Esophagus muscularis mucosa (tissue), 4 donors: ENCODE results near the gene AAMDC. TPM values are rescaled to one million over a fixed set of nuclear protein-coding genes. Genes with fewer than 3 reads are reported as not detected.

Source experiments
- DNase-seq: peaks from one replicate; pipeline ENCODE4 v3.0.0-alpha.2; 2017; ENCODE audit errors: extremely low spot score
- H3K27ac ChIP-seq, 4 donors: fragments of 200-600 bp; sonication (generic); replicated peaks in 1 of 4; 1 replicate in 3 of 4; 2 replicates in 1 of 4; pipeline ENCODE4 v1.5.1; 2016 to 2019; ENCODE audit warnings: mild to moderate bottlenecking in 1 of 4
- H3K27me3 ChIP-seq, 4 donors: fragments of 200-600 bp; sonication (generic); one replicate each; pipeline versions ENCODE4 v1.5.1 to v1.6.0; 2016 to 2019
- H3K36me3 ChIP-seq, 4 donors: fragments of 200-600 bp; sonication (generic); one replicate each; pipeline ENCODE4 v1.5.1; 2016 to 2019
- H3K4me1 ChIP-seq, 4 donors: fragments of 200-600 bp; sonication (generic); one replicate each; pipeline ENCODE4 v1.5.1; 2016 to 2019
- H3K4me3 ChIP-seq, 4 donors: fragments of 200-600 bp; sonication (generic); 1 replicate in 2 of 4; 2 replicates in 2 of 4; pipeline ENCODE4 v1.5.1; 2016 to 2019; ENCODE audit warnings: mild to moderate bottlenecking in 4 of 4, moderate library complexity in 1 of 4
- H3K9me3 ChIP-seq, 4 donors: fragments of 200-600 bp; sonication (generic); 1 replicate in 3 of 4; 2 replicates in 1 of 4; pipeline ENCODE4 v1.5.1; 2016 to 2019
- CTCF ChIP-seq, 3 experiments: fragments of 200-600 bp in 2 of 3; fragments of 450-650 bp in 1 of 3; sonication (generic) in 2 of 3; IDR thresholded peaks; one replicate each; pipeline ENCODE4 v1.5.1; 2017 to 2019; ENCODE audit warnings: antibody characterized with exemption in 3 of 3, mild to moderate bottlenecking in 2 of 3, moderate library complexity in 1 of 3
- EP300 ChIP-seq: sonication (generic); formaldehyde crosslinking; IDR thresholded peaks from one replicate; pipeline ENCODE4 v1.6.1; 2017; ENCODE audit warnings: antibody characterized with exemption
- POLR2A ChIP-seq: fragments of 450-650 bp; IDR thresholded peaks from one replicate; pipeline ENCODE4 v1.6.1; 2017; ENCODE audit warnings: antibody characterized with exemption, moderate library complexity, mild to moderate bottlenecking, low read depth
- POLR2AphosphoS5 ChIP-seq, 2 donors: sonication (generic); formaldehyde crosslinking; IDR thresholded peaks; one replicate each; pipeline ENCODE4 v1.6.1; 2017; ENCODE audit warnings: antibody characterized with exemption in 2 of 2
- WGBS: methylation state at CpG from one replicate; pipeline ENCODE4 v1.1.5; 2018; 5-methylcytosine and 5-hydroxymethylcytosine counted together
- intact Hi-C: fragments of 100-400 bp; cut with DNase I; formaldehyde crosslinking; loops from one replicate; pipeline ENCODE4 v1.15.1; 2023
- total RNA-seq, 4 donors: library from RNA; depleted of rRNA; stranded (reverse); fragments of >200 nt; gene quantifications; one replicate each; pipeline versions ENCODE4 v1.1.0 to v1.2.1, GENCODE V29; 2016

AAMDC gene
- total RNA-seq, 4 donors from 2014 or later: 39.0 to 73.7 (median 68.0) TPM

GRCh38 chr11:77778549-77778948, 42.4 kb upstream of the AAMDC start:
- no peak for TF ChIP-seq CTCF (IDR thresholded peaks at IDR 0.05)
- TF ChIP-seq POLR2A: no peak
- TF ChIP-seq EP300: no peak
- no peak for TF ChIP-seq POLR2AphosphoS5 (IDR thresholded peaks at IDR 0.05)
- DNase-seq: no peak
- H3K9me3 ChIP-seq: no peaks in the 10 kb centered on the region
- intact Hi-C loops: no loop called here
- H3K36me3 ChIP-seq: peaks cover 0 to 7% (median 2%) of the 10 kb centered on the region in 4 donors
- H3K4me1 ChIP-seq: peaks cover 4 to 29% (median 8%) of the 10 kb centered on the region in 4 donors
- no peak overlapping the region for H3K4me3 ChIP-seq
- 22% methylated on average over 1 of the region's 1 CpG for whole genome bisulfite sequencing
- no peaks in the 10 kb centered on the region for H3K27me3 ChIP-seq
- no peak overlapping the region for H3K27ac ChIP-seq

- Histone ChIP-seq H3K9me3 (no peaks in the 10 kb centered on the region), H3K36me3 (peaks cover 0 to 7% (median 2%) of the 10 kb centered on the region in 4 donors), H3K27me3 (no peaks in the 10 kb centered on the region), H3K27ac (no peak overlapping the region), H3K4me1 (peaks cover 4 to 30% (median 10%) of the 10 kb centered on the region in 4 donors), H3K4me3 (no peak overlapping the region)
- no peak for DNase-seq
- intact Hi-C loops: no loop called here
- TF ChIP-seq POLR2AphosphoS5 (IDR thresholded peaks at IDR 0.05): no peak
- no peak for TF ChIP-seq EP300
- TF ChIP-seq POLR2A: no peak
- TF ChIP-seq CTCF (IDR thresholded peaks at IDR 0.05): no peak
Observed at GRCh38 chr11:77779935-77780334, 41.0 kb upstream of the AAMDC start.

GRCh38 chr11:77783025-77783424, 37.9 kb upstream of the AAMDC start:
- no peaks in the 10 kb centered on the region for H3K27me3 ChIP-seq
- no peaks in the 10 kb centered on the region for H3K36me3 ChIP-seq
- intact Hi-C loops: no loop called here
- peaks cover 0 to 25% (median 10%) of the 10 kb centered on the region in 4 donors for H3K4me1 ChIP-seq
- H3K9me3 ChIP-seq: no peaks in the 10 kb centered on the region
- no peak for TF ChIP-seq POLR2AphosphoS5 (IDR thresholded peaks at IDR 0.05)
- no peak overlapping the region for H3K27ac ChIP-seq
- WGBS: 92% methylated on average over 1 of the region's 1 CpG
- DNase-seq: no peak
- no peak overlapping the region for H3K4me3 ChIP-seq

GRCh38 chr11:77784572-77784971, 36.4 kb upstream of the AAMDC start:
- no peaks in the 10 kb centered on the region for H3K27me3 ChIP-seq
- peaks cover 0 to 31% (median 13%) of the 10 kb centered on the region in 4 donors for H3K4me1 ChIP-seq
- H3K9me3 ChIP-seq: no peaks in the 10 kb centered on the region
- H3K27ac ChIP-seq: no peak overlapping the region
- H3K36me3 ChIP-seq: no peaks in the 10 kb centered on the region
- TF ChIP-seq POLR2A (no peak), CTCF (IDR thresholded peaks at IDR 0.05) (no peak), POLR2AphosphoS5 (IDR thresholded peaks at IDR 0.05) (no peak), EP300 (no peak)
- 91% methylated on average over 3 of the region's 3 CpGs for WGBS
- H3K4me3 ChIP-seq: no peak overlapping the region
- intact Hi-C loops: no loop called here
- no peak for DNase-seq

GRCh38 chr11:77789061-77789730, 31.7 kb upstream of the AAMDC start:
- Histone ChIP-seq H3K9me3 (no peaks in the 10 kb centered on the region), H3K36me3 (no peaks in the 10 kb centered on the region), H3K4me3 (no peak overlapping the region), H3K27me3 (no peaks in the 10 kb centered on the region), H3K4me1 (peaks cover 0 to 34% (median 19%) of the 10 kb centered on the region in 4 donors), H3K27ac (no peak overlapping the region)
- intact Hi-C loops: no loop called here
- DNase-seq: no peak
- WGBS: 79% methylated on average over 10 of the region's 11 CpGs
- TF ChIP-seq CTCF (IDR thresholded peaks at IDR 0.05) (no peak), EP300 (no peak), POLR2AphosphoS5 (IDR thresholded peaks at IDR 0.05) (no peak), POLR2A (no peak)
